CD4-positive, alpha-beta T cell treated with Interleukin-15 for 4 hours (primary cell): Measurements from ENCODE around the gene CPPED1.

Source experiments
- DNase-seq: peaks from one replicate; pipeline ENCODE4 v3.0.0-alpha.2; 2020; ENCODE audit warnings: low spot score

The CPPED1 gene

GRCh38 chr16:12643034-12643455 is 160.6 kb downstream of the CPPED1 start:
- DNase-seq = no peak

DNA sequence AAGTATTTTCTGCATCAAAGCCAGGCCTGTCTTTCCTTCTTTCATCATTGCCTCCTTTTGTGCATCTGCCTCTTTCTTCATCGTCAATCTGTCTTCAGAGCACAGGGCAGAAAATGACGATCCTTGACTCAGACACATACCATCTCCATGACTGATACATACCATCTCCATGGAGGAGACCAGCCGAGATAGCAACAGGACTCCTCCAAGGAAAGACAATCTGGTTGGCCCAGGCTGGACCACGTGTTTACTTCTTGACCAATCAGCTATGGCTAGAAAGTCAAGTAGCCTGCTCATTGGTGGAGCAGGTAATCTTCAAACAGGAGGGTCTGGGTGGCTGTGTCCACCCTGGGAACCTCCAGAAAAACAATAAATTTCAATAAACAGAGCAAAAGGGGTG is 164.6 kb downstream of the CPPED1 start:
- no peak for DNase-seq

GRCh38 chr16:12637002-12637401 is 166.7 kb downstream of the CPPED1 start:
- DNase-seq = no peak

DNA sequence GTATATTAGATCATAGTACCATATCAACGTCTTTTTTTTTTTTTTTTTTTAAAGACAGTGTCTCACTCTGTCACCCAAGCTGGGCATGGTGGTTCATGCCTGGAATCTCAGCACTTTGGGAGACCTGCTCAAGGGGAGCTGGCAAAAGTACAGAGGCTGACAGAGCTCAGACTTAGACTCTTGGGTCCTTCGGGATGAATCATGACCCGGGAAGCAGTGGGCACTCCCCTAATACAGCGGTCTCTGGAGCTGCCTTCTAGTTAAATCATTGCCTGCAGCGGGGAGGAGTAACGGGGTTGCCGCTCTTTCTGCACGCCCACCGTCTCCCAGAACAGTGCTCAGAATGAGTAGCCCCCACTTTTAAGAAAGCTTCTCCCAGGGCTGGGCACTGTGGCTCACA is 174.4 kb downstream of the CPPED1 start:
- DNase-seq = no peak

DNA sequence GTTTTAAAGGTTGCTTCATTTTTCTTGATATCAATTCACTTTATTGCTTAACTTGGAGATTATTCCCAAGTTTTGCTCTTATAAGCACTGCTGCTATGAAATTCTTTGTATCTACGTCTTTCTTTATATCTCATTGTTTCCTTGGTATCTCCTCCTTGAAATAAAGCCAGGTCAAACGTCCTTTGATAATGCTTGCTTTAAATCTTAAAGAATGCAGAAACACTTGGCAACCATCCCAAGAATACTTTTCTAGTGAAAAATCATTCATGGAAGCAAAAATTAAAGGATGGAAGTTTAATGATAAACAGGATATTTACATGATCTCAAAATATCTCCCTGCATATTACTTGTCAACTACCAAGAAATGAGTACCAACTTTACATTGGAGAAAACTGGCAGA is 175.2 kb downstream of the CPPED1 start:
- DNase-seq = no peak

DNA sequence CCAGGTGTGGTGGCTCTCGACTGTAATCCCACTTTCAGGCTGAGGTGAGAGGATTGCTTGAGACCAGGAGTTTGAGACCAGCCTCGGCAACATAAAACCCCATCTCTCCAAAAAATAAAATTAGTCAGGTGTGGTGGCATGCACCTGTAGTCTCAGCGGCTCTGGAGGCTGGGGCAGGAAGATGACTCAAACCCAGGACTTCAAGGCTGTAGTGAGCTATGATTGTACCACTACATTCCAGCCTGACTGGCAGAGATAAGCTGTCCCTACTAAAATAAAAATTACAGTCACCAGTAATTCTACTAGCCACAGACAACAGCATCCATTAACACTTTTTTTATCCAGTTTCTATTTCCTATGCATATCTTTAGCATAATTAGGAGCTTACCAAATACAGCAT is 176.3 kb downstream of the CPPED1 start:
- no peak for DNase-seq

- no peak for DNase-seq
Observed at GRCh38 chr16:12626411-12626810, 177.3 kb downstream of the CPPED1 start.

DNA sequence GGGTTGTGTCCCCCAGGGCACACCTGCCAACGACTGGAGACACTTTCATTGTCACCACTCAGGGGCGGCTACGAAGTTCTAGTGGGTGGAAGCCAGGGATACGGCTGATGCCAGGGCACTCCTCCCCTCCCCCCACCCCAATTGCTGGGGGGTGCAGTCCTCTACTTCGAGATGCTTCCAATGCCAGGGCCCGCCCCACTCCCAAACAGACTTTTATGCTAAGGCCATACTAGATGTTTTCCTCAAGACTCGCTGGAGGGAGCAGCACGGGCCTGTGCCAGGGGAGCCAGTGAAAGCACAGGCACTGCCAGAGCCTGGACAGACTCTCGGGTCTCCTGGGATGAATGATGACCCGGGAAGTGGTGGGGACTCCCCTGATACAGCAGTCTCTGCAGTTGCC is 178.0 kb downstream of the CPPED1 start:
- DNase-seq = no peak

- DNase-seq = no peak
Observed at GRCh38 chr16:12625068-12625467, 178.6 kb downstream of the CPPED1 start.

GRCh38 chr16:12620150-12620549 is 183.5 kb downstream of the CPPED1 start:
- DNase-seq = no peak

GRCh38 chr16:12618515-12618914 is 185.2 kb downstream of the CPPED1 start:
- no peak for DNase-seq

DNA sequence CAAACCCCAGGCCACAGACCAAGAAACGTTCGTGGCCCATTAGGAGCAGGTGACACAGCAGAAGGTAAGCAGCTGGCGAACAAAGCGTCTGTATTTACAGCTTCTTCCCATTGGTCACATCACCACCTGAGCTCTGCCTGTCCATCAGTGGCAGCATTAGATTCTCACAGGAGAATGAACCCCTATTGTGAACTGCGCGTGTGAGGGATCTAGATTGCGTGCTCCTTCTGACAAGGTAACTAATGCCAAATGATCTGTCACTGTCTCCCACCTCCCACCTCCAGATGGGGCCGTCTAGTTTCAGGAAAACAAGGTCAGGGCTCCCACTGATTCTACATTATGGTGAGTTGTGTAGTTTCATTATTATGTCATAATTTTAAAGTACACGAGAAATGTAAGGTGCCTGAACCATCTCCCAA is 186.3 kb downstream of the CPPED1 start:
- no peak for DNase-seq

DNA sequence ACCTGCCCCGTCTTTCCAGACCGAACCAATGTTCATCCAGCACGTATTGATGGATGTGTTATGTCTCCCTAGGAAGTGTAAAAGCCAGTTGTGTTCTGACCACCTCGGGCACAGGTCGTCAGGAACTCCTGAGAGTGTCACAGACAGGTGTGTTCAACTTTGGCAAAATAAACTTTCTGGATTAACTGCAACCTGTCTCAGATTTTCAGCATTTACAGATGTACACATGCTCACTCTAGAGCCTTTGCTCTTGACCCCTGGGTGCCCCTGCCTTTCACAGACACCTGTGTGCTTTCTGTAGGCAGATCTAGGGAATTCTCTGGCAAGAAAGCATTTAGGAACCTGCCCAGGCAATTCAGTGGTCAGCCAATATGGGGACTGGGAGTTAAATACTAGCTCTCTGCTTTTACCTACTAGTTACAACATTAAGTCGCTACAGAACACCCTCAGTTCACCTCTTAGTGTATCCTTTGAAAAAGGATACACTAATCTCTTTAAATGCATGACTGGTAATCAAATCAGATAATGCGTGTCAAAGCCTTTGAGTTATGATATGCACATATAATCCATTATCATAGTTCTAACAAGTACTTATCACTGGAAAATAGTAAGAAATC is 188.9 kb downstream of the CPPED1 start:
- DNase-seq = no peak

DNA sequence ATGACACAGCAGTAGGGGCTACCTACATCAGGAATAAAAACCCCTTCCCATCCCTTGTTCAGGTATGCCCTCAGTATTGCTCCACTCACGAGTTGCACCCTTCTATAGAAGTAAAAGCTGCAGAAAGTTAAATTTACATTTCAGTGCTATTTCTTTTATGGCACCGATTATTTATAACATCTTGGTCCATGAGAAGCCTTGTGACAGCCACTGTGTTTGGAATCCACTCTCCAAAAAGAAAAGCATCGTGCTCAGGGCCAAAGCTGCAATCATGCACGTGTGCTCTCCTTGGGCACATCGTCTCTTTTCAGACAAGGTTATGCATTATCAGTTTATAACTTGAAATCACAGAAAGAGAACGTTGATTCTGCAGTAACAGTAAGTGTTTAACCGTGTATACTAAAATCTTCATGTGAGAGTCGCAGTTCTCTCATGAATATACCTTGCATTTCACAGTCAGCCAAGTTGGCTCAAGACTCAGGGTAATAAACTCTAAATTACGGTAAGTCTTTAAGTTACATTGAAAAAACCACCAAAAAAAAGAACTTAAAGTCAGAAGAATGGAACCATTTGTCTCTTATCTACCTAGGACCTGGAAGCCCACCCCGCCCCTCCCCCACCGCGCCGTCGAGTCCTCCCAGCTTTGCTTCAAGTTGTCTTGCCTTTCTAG is 189.6 kb downstream of the CPPED1 start:
- DNase-seq = no peak

GRCh38 chr16:12613131-12613991 is 190.3 kb downstream of the CPPED1 start:
- DNase-seq = no peak

DNA sequence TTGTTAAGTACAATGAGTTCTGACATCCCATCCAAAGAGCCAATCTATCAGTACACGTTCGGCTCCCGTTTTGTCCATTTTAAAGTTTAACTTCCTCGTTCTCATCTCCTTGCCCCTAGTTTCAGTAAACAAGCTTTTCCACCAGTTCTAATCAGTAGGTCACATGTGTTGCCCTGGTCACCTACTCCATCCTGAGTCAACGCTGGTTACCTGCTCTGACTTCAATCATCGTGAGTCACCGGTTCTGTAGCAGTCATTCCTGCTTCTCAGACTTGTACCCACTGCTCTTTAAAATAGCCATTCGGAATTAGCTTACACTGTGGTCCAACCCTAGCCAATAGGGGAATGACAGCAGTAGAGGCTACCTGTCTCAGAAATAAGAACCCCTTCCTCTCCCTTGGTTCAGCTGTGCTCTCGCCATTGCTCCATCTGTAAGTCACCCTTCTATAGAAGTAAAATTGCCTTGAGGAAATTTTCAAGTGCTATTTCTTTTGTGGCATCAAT is 191.0 kb downstream of the CPPED1 start:
- no peak for DNase-seq

- no peak for DNase-seq
Observed at GRCh38 chr16:12611916-12612597, 191.6 kb downstream of the CPPED1 start.

DNA sequence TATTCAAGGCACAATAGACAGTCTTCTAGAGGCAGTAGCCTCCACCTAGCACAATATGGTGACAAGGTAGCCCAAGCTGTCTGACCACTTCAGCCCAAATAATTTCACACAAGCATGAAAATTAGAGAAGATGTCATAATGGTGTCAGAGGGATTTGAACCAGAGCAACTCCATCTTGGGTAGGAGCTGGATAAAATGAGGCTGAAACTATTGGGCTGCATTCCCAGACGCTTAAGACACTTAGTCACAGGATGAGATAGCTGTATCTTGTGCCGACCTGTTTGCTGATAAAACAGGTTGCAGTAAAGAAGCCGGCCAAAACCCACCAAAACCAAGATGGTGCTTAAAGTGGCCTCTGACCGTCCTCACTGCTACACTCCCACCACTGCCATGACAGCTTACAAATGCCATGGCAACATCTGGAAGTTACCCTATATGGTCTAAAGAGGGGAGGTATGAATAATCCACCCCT is 192.6 kb downstream of the CPPED1 start:
- DNase-seq = no peak

GRCh38 chr16:12609937-12610699 is 193.6 kb downstream of the CPPED1 start:
- no peak for DNase-seq
